ENCODE measurements around the gene MYL12B. TPM values are rescaled to one million over a fixed set of nuclear protein-coding genes. Genes with fewer than 3 reads are reported as not detected.

MYL12B gene
- total RNA-seq, 1 experiment from 2014 or later, result 420 TPM

GRCh38 chr18:3218819-3219218 lies 43.1 kb upstream of the MYL12B start:
- Histone ChIP-seq H3K27me3 (ENCODE audit: control insufficient read depth, insufficient read depth, low read length) (no peaks in the 10 kb centered on the region), H3K9me3 (ENCODE audit: control insufficient read depth, insufficient read depth, low read depth, low read length) (no peaks in the 10 kb centered on the region), H3K4me1 (ENCODE audit: control insufficient read depth, insufficient read depth, low read length) (peaks cover 3% of the 10 kb centered on the region), H3K27ac (ENCODE audit: low read length) (no peak overlapping the region), H3K36me3 (ENCODE audit: control insufficient read depth, insufficient read depth, low read length) (no peaks in the 10 kb centered on the region), H3K4me3 (ENCODE audit: low read depth in 2 of 2, low read length in 2 of 2) (no peak overlapping the region)
- intact Hi-C loops (cut with micrococcal nuclease; ENCODE audit: unreplicated experiment), result loop anchor here (10.0 kb wide), 1 partner anchor 174 kb away; no protein-coding TSS in a partner anchor
- POLR2A ChIA-PET, result interaction anchor here (0.6 kb wide), 1 partner anchor 53 kb away, joined by 12 read pairs; no protein-coding TSS in a partner anchor
- in situ Hi-C loops (cut with HindIII; ENCODE audit: low pct_unique_long_range_greater_than_20kb, low sequenced_read_pairs), result no loop called here
- BruUV-seq (replicated peaks), result no TSS peak
- CTCF ChIA-PET, result no interaction called here
- ATAC-seq (no peak), DNase-seq (ENCODE audit: low read depth, low spot score) (no peak)
- TF ChIP-seq TCF7L2 (IDR thresholded peaks at IDR 0.05; ENCODE audit: low read depth, low read length) (no peak), SIN3A (IDR thresholded peaks at IDR 0.05; ENCODE audit: borderline replicate concordance, insufficient read depth, low read depth, low read length) (no peak), POLR2AphosphoS5 (IDR thresholded peaks at IDR 0.05; ENCODE audit: low read depth, low read length) (no peak), CTCF (IDR thresholded peaks at IDR 0.05) (no peak), REST (IDR thresholded peaks at IDR 0.05; ENCODE audit: insufficient read depth in 1 of 2, low read depth in 2 of 2, low read length in 1 of 2) (no peak)

GRCh38 chr18:3219241-3219630 lies 42.7 kb upstream of the MYL12B start:
- Histone ChIP-seq H3K36me3 (ENCODE audit: control insufficient read depth, insufficient read depth, low read length) (no peaks in the 10 kb centered on the region), H3K27ac (ENCODE audit: low read length) (no peak overlapping the region), H3K9me3 (ENCODE audit: control insufficient read depth, insufficient read depth, low read depth, low read length) (no peaks in the 10 kb centered on the region), H3K4me1 (ENCODE audit: control insufficient read depth, insufficient read depth, low read length) (no peaks in the 10 kb centered on the region), H3K4me3 (ENCODE audit: low read depth in 2 of 2, low read length in 2 of 2) (no peak overlapping the region), H3K27me3 (ENCODE audit: control insufficient read depth, insufficient read depth, low read length) (no peaks in the 10 kb centered on the region)
- no peak for TF ChIP-seq CTCF (IDR thresholded peaks at IDR 0.05)
- no peak for TF ChIP-seq POLR2AphosphoS5 (IDR thresholded peaks at IDR 0.05; ENCODE audit: low read depth, low read length)
- no peak for TF ChIP-seq SIN3A (IDR thresholded peaks at IDR 0.05; ENCODE audit: borderline replicate concordance, insufficient read depth, low read depth, low read length)
- no peak for TF ChIP-seq REST (IDR thresholded peaks at IDR 0.05; ENCODE audit: insufficient read depth in 1 of 2, low read depth in 2 of 2, low read length in 1 of 2)
- TF ChIP-seq TCF7L2 (IDR thresholded peaks at IDR 0.05; ENCODE audit: low read depth, low read length), result no peak
- ATAC-seq (no peak), DNase-seq (ENCODE audit: low read depth, low spot score) (no peak)
- no TSS peak for BruUV-seq (replicated peaks)
- in situ Hi-C loops (cut with HindIII; ENCODE audit: low pct_unique_long_range_greater_than_20kb, low sequenced_read_pairs) (no loop called here), intact Hi-C loops (cut with micrococcal nuclease; ENCODE audit: unreplicated experiment) (loop anchor here (10.0 kb wide), 1 partner anchor 174 kb away; no protein-coding TSS in a partner anchor)
- ChIA-PET CTCF (no interaction called here), POLR2A (interaction anchor here (0.6 kb wide), 1 partner anchor 53 kb away, joined by 12 read pairs; no protein-coding TSS in a partner anchor)

All from Panc1 (cell line).